HepG2 (cell line): ENCODE data around the gene PSKH1. TPM values are rescaled to one million over a fixed set of nuclear protein-coding genes. Genes with fewer than 3 reads are reported as not detected.

Source experiments
- AKAP8 ChIP-seq: sonication (generic); formaldehyde crosslinking; IDR thresholded peaks from 2 replicates; pipeline ENCODE4 v1.5.1; 2020; ENCODE audit warnings: mild to moderate bottlenecking, missing genetic modification reagents
- ELF3 ChIP-seq: IDR thresholded peaks from 2 replicates; pipeline ENCODE4 v1.6.1; 2016; ENCODE audit warnings: missing genetic modification reagents, missing compliant biosample characterization
- FOXA3 ChIP-seq: IDR thresholded peaks from 2 replicates; pipeline ENCODE4 v1.6.1; 2016; ENCODE audit warnings: missing genetic modification reagents, missing compliant biosample characterization
- HDAC1 ChIP-seq: sonication (generic); formaldehyde crosslinking; IDR thresholded peaks from 2 replicates; pipeline ENCODE4 v1.5.1; 2020; ENCODE audit warnings: mild to moderate bottlenecking, missing genetic modification reagents
- JUN ChIP-seq: sonication (generic); formaldehyde crosslinking; IDR thresholded peaks from 2 replicates; pipeline ENCODE4 v1.4.0; 2020; ENCODE audit warnings: mild to moderate bottlenecking, missing genetic modification reagents
- MED8 ChIP-seq: sonication (generic); formaldehyde crosslinking; IDR thresholded peaks from 2 replicates; pipeline ENCODE4 v1.8.1; 2023; ENCODE audit warnings: mild to moderate bottlenecking, missing genetic modification reagents; ENCODE audit not compliant: insufficient replicate concordance
- POLR2AphosphoS5 ChIP-seq: IDR thresholded peaks from 2 replicates; pipeline ENCODE4 v1.6.1; 2012; ENCODE audit warnings: low read depth, low read length
- RXRA ChIP-seq: sonication (generic); formaldehyde crosslinking; IDR thresholded peaks from 2 replicates; pipeline ENCODE4 v1.5.1; 2020; ENCODE audit warnings: missing genetic modification reagents
- TAF1 ChIP-seq: sonication (generic); formaldehyde crosslinking; IDR thresholded peaks from 2 replicates; pipeline ENCODE4 v1.4.0; 2020; ENCODE audit warnings: missing genetic modification reagents
- TCF7 ChIP-seq: sonication (generic); IDR thresholded peaks from 2 replicates; pipeline ENCODE4 v1.6.1; 2016; ENCODE audit warnings: antibody characterized with exemption, low read depth
- U2AF2 ChIP-seq: fragments of 200-400 bp; formaldehyde crosslinking; IDR thresholded peaks from 2 replicates; pipeline ENCODE4 v1.6.1; 2017; ENCODE audit warnings: low read depth, mild to moderate bottlenecking, low read length
- WIZ ChIP-seq: sonication (generic); formaldehyde crosslinking; IDR thresholded peaks from 2 replicates; pipeline ENCODE4 v1.5.1; 2020; ENCODE audit warnings: mild to moderate bottlenecking, missing genetic modification reagents
- ZBTB33 ChIP-seq: sonication (generic); formaldehyde crosslinking; IDR thresholded peaks from 2 replicates; pipeline ENCODE4 v1.4.0; 2020; ENCODE audit warnings: missing genetic modification reagents
- ZFAT ChIP-seq: sonication (generic); formaldehyde crosslinking; conservative IDR thresholded peaks from 2 replicates; pipeline ENCODE4 v1.8.1; 2023; ENCODE audit warnings: missing genetic modification reagents, inconsistent platforms
- ZNF121 ChIP-seq: sonication (generic); formaldehyde crosslinking; IDR thresholded peaks from 2 replicates; pipeline ENCODE4 v1.5.0; 2020; ENCODE audit warnings: mild to moderate bottlenecking, missing genetic modification reagents
- ZNF263 ChIP-seq: sonication (generic); formaldehyde crosslinking; IDR thresholded peaks from 2 replicates; pipeline ENCODE4 v1.4.0; 2020; ENCODE audit warnings: missing genetic modification reagents
- ZNF3 ChIP-seq: IDR thresholded peaks from 2 replicates; pipeline ENCODE4 v1.7.0; 2017; ENCODE audit warnings: inconsistent platforms
- ZNF451 ChIP-seq: sonication (generic); formaldehyde crosslinking; IDR thresholded peaks from 2 replicates; pipeline ENCODE4 v1.5.0; 2020; ENCODE audit warnings: mild to moderate bottlenecking, missing genetic modification reagents
- ZSCAN21 ChIP-seq: sonication (generic); formaldehyde crosslinking; IDR thresholded peaks from 2 replicates; pipeline ENCODE4 v1.8.0; 2022; ENCODE audit warnings: mild to moderate bottlenecking, missing genetic modification reagents, moderate library complexity, borderline replicate concordance
- polyA plus RNA-seq, 8 experiments: library from polyadenylated mRNA; depleted of rRNA in 3 of 8; stranded (reverse) in 7 of 8; unstranded in 1 of 8; fragments of >200 nt; fragmentation: Illumina TruSeq in 4 of 8; extraction: Trizol in 4 of 8; gene quantifications; 2 replicates each; pipeline versions ENCODE4 v1.2.1 to v1.2.3, GENCODE V29; 2011 to 2016; ENCODE audit warnings: low read depth in 4 of 8, missing spikeins in 1 of 8, mixed read lengths in 1 of 8; ENCODE audit not compliant: insufficient read depth in 1 of 8
- total RNA-seq, 5 experiments: library from RNA; depleted of rRNA; stranded (reverse); fragments of >200 nt; fragmentation: Illumina TruSeq; extraction: Trizol; gene quantifications; 2 replicates each; pipeline ENCODE4 v1.2.3, GENCODE V29; 2016; ENCODE audit warnings: low read depth in 1 of 5
- TF ChIP-seq, protein P1 (sequence below), 2 experiments: sonication (generic) in 1 of 2; formaldehyde crosslinking in 1 of 2; IDR thresholded peaks; 2 replicates each; pipeline versions ENCODE4 v1.6.1 to v1.9.0; 2014 to 2022; ENCODE audit warnings: antibody characterized with exemption in 1 of 2, borderline replicate concordance in 1 of 2, inconsistent platforms in 1 of 2, low read depth in 1 of 2, missing genetic modification reagents in 1 of 2
- TF ChIP-seq, protein P2 (sequence below): IDR thresholded peaks from 2 replicates; pipeline ENCODE4 v1.6.1; 2016; ENCODE audit warnings: low read depth, control low read depth

PSKH1 gene
- total and polyA plus RNA-seq, 2 of the 13 experiments (the other 11 are each of a cell fraction or from before 2014, with no cell fraction given), result 8.4 to 19.1 TPM

- TF ChIP-seq, protein P1, sequence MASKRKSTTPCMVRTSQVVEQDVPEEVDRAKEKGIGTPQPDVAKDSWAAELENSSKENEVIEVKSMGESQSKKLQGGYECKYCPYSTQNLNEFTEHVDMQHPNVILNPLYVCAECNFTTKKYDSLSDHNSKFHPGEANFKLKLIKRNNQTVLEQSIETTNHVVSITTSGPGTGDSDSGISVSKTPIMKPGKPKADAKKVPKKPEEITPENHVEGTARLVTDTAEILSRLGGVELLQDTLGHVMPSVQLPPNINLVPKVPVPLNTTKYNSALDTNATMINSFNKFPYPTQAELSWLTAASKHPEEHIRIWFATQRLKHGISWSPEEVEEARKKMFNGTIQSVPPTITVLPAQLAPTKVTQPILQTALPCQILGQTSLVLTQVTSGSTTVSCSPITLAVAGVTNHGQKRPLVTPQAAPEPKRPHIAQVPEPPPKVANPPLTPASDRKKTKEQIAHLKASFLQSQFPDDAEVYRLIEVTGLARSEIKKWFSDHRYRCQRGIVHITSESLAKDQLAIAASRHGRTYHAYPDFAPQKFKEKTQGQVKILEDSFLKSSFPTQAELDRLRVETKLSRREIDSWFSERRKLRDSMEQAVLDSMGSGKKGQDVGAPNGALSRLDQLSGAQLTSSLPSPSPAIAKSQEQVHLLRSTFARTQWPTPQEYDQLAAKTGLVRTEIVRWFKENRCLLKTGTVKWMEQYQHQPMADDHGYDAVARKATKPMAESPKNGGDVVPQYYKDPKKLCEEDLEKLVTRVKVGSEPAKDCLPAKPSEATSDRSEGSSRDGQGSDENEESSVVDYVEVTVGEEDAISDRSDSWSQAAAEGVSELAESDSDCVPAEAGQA (IDR thresholded peaks at IDR 0.05; ENCODE audit: low read depth), result no peak
- TF ChIP-seq, protein P1 (CRISPR knock-in tag; IDR thresholded peaks at IDR 0.05; ENCODE audit: borderline replicate concordance), result no peak
- TF ChIP-seq ZNF451 (CRISPR knock-in tag) (no peak), U2AF2 (no peak), WIZ (CRISPR knock-in tag) (no peak), TCF7 (no peak), MED8 (CRISPR knock-in tag) (peak; percentile 33), POLR2AphosphoS5 (no peak; the same call in 1 of the 2 replicates), ZSCAN21 (CRISPR knock-in tag) (no peak), ZNF3 (CRISPR knock-in tag) (no peak), ZNF263 (CRISPR knock-in tag) (no peak), ZBTB33 (no peak), ZFAT (CRISPR knock-in tag) (no peak), JUN (CRISPR knock-in tag) (no peak), AKAP8 (CRISPR knock-in tag) (no peak; the same call in 1 of the 2 replicates), ZNF121 (CRISPR knock-in tag) (peak; percentile 15; the same call in 1 of the 2 replicates), RXRA (CRISPR knock-in tag) (no peak; the same call in 1 of the 2 replicates), FOXA3 (CRISPR knock-in tag) (no peak), ELF3 (CRISPR knock-in tag) (no peak), TAF1 (CRISPR knock-in tag) (no peak), HDAC1 (CRISPR knock-in tag) (peak; percentile 42; the same call in 1 of the 2 replicates)
- TF ChIP-seq, protein P2, sequence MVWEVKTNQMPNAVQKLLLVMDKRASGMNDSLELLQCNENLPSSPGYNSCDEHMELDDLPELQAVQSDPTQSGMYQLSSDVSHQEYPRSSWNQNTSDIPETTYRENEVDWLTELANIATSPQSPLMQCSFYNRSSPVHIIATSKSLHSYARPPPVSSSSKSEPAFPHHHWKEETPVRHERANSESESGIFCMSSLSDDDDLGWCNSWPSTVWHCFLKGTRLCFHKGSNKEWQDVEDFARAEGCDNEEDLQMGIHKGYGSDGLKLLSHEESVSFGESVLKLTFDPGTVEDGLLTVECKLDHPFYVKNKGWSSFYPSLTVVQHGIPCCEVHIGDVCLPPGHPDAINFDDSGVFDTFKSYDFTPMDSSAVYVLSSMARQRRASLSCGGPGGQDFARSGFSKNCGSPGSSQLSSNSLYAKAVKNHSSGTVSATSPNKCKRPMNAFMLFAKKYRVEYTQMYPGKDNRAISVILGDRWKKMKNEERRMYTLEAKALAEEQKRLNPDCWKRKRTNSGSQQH (CRISPR knock-in tag), result peak; percentile 18; the same call in 1 of the 2 replicates
Measured at GRCh38 chr16:67967183-67967957, 74.3 kb downstream of the PSKH1 start (continued).
